K562 (cell line): ENCODE measurements around the gene TULP4. TPM values are rescaled to one million over a fixed set of nuclear protein-coding genes. Genes with fewer than 3 reads are reported as not detected.

Experiments
- BACH1 ChIP-seq: fragments of 200-800 bp; sonication (Bioruptor generic); IDR thresholded peaks from 2 replicates; pipeline ENCODE4 v1.6.1; 2016; ENCODE audit warnings: missing genetic modification characterization, missing compliant biosample characterization
- HES1 ChIP-seq: fragments of 450-650 bp; IDR thresholded peaks from 2 replicates; pipeline ENCODE4 v1.6.1; 2016; ENCODE audit warnings: low read depth, mild to moderate bottlenecking, moderate library complexity
- HIVEP1 ChIP-seq: fragments of 250-450 bp; sonication (Bioruptor Pico); IDR thresholded peaks from 2 replicates; pipeline ENCODE4 v1.4.0; 2020; ENCODE audit warnings: mild to moderate bottlenecking
- MAFG ChIP-seq: fragments of 450-650 bp; conservative IDR thresholded peaks from 2 replicates; pipeline ENCODE4 v1.6.1; 2016; ENCODE audit warnings: missing genetic modification characterization, missing compliant biosample characterization
- NCOA2 ChIP-seq, 2 experiments: fragments of 450-650 bp; IDR thresholded peaks; 2 replicates each; pipeline ENCODE4 v1.6.1; 2018; ENCODE audit warnings: mild to moderate bottlenecking in 2 of 2, moderate library complexity in 1 of 2; ENCODE audit not compliant: partially characterized antibody in 2 of 2
- NFIX ChIP-seq: fragments of 250-450 bp; sonication (Bioruptor Pico); IDR thresholded peaks from 2 replicates; pipeline ENCODE4 v1.4.0; 2020; ENCODE audit warnings: low read depth, mild to moderate bottlenecking, moderate library complexity
- NFRKB ChIP-seq: fragments of 450-650 bp; IDR thresholded peaks from 2 replicates; pipeline ENCODE4 v1.6.1; 2016; ENCODE audit warnings: low read depth
- XRCC4 ChIP-seq: IDR thresholded peaks from one replicate; pipeline ENCODE4 v1.6.1; 2011; ENCODE audit not compliant: insufficient read depth, insufficient read length; ENCODE audit errors: extremely low read depth
- ZBTB17 ChIP-seq: fragments of 450-650 bp; formaldehyde crosslinking; IDR thresholded peaks from 2 replicates; pipeline ENCODE4 v1.4.0; 2020; ENCODE audit warnings: mild to moderate bottlenecking
- ZNF3 ChIP-seq: fragments of 250-450 bp; sonication (Bioruptor Pico); IDR thresholded peaks from 2 replicates; pipeline ENCODE4 v1.5.0; 2021; ENCODE audit warnings: mild to moderate bottlenecking, moderate library complexity
- polyA plus RNA-seq, 8 experiments: library from polyadenylated mRNA; depleted of rRNA in 4 of 8; stranded (reverse) in 5 of 8; unstranded in 3 of 8; fragments of >200 nt; fragmentation: Nextera tagmentation in 2 of 8; fragmentation: Illumina TruSeq in 1 of 8; extraction: Ambion mirVana in 2 of 8; extraction: Trizol in 1 of 8; gene quantifications; 2 replicates each; pipeline versions ENCODE4 v1.2.1 to v1.2.3, GENCODE V29; 2011 to 2014; ENCODE audit warnings: inconsistent platforms in 1 of 8, missing spikeins in 1 of 8
- total RNA-seq, 7 experiments: library from RNA; depleted of rRNA in 6 of 7; stranded (reverse); fragments of >200 nt in 6 of 7; fragmentation: Illumina TruSeq in 2 of 7; extraction: Trizol in 2 of 7; gene quantifications; 2 replicates each; pipeline versions ENCODE4 v1.2.1 to v1.2.3, GENCODE V29; 2011 to 2021; ENCODE audit warnings: low replicate concordance in 1 of 7
- TF ChIP-seq, protein P1 (sequence below): fragments of 450-650 bp; formaldehyde crosslinking; conservative IDR thresholded peaks from 2 replicates; pipeline ENCODE4 v1.4.0; 2022; ENCODE audit warnings: mild to moderate bottlenecking, missing genetic modification characterization
- TF ChIP-seq, protein P2 (sequence below): fragments of 250-450 bp; sonication (Bioruptor Pico); IDR thresholded peaks from 2 replicates; pipeline ENCODE4 v1.8.0; 2021; ENCODE audit warnings: moderate library complexity, mild to moderate bottlenecking, inconsistent platforms

The TULP4 gene
- total and polyA plus RNA-seq, 9 of the 15 experiments (the other 6 are each of a cell fraction or from before 2014, with no cell fraction given), result 1.2 to 50.4 (median 11.0) TPM

- no peak for TF ChIP-seq XRCC4
- TF ChIP-seq, protein P1, sequence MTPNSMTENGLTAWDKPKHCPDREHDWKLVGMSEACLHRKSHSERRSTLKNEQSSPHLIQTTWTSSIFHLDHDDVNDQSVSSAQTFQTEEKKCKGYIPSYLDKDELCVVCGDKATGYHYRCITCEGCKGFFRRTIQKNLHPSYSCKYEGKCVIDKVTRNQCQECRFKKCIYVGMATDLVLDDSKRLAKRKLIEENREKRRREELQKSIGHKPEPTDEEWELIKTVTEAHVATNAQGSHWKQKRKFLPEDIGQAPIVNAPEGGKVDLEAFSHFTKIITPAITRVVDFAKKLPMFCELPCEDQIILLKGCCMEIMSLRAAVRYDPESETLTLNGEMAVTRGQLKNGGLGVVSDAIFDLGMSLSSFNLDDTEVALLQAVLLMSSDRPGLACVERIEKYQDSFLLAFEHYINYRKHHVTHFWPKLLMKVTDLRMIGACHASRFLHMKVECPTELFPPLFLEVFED (CRISPR knock-in tag), result no peak
- no peak for TF ChIP-seq NFIX (CRISPR knock-in tag)
- no peak for TF ChIP-seq MAFG (tag)
- no peak for TF ChIP-seq ZNF3 (CRISPR knock-in tag)
- no peak for TF ChIP-seq ZBTB17 (CRISPR knock-in tag)
- TF ChIP-seq HES1, result no peak
- TF ChIP-seq NFRKB, result no peak
- no peak for TF ChIP-seq BACH1
- TF ChIP-seq, protein P2, sequence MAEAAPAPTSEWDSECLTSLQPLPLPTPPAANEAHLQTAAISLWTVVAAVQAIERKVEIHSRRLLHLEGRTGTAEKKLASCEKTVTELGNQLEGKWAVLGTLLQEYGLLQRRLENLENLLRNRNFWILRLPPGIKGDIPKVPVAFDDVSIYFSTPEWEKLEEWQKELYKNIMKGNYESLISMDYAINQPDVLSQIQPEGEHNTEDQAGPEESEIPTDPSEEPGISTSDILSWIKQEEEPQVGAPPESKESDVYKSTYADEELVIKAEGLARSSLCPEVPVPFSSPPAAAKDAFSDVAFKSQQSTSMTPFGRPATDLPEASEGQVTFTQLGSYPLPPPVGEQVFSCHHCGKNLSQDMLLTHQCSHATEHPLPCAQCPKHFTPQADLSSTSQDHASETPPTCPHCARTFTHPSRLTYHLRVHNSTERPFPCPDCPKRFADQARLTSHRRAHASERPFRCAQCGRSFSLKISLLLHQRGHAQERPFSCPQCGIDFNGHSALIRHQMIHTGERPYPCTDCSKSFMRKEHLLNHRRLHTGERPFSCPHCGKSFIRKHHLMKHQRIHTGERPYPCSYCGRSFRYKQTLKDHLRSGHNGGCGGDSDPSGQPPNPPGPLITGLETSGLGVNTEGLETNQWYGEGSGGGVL (CRISPR knock-in tag), result no peak
- TF ChIP-seq NCOA2 (IDR thresholded peaks at IDR 0.05; ENCODE audit: partially characterized antibody in 2 of 2), result no peak
- TF ChIP-seq HIVEP1 (CRISPR knock-in tag), result no peak
Observed at GRCh38 chr6:158332237-158332636, 20.0 kb downstream of the TULP4 start (continued).
